ENCODE data around the gene PASD1.

GRCh38 chrX:151517421-151517820 lies 46.1 kb upstream of the PASD1 start:
- TF ChIP-seq CTCF (IDR thresholded peaks at IDR 0.05): no peak
- no peak for TF ChIP-seq POLR2AphosphoS5 (IDR thresholded peaks at IDR 0.05)
- TF ChIP-seq POLR2A (IDR thresholded peaks at IDR 0.05; ENCODE audit: low read depth): no peak

Measured in esophagus muscularis mucosa (tissue), 3 donors.